Measurements from ENCODE around the gene LRRC8C.
"Not testable (repeated sequence)": the region's sequence is repeated elsewhere in the genome, so short reads cannot be mapped to it uniquely, and the experiment has no call there.

The LRRC8C gene

GRCh38 chr1:89704014-89704413 lies 71.1 kb downstream of the LRRC8C start:
- DNase-seq (ENCODE audit: low read depth), result no peak

- not testable (repeated sequence) for DNase-seq (ENCODE audit: low read depth)
Observed at GRCh38 chr1:89704885-89705284, 72.0 kb downstream of the LRRC8C start.

- DNase-seq (ENCODE audit: low read depth), result no peak
Observed at GRCh38 chr1:89705901-89706699, 73.2 kb downstream of the LRRC8C start.

DNA sequence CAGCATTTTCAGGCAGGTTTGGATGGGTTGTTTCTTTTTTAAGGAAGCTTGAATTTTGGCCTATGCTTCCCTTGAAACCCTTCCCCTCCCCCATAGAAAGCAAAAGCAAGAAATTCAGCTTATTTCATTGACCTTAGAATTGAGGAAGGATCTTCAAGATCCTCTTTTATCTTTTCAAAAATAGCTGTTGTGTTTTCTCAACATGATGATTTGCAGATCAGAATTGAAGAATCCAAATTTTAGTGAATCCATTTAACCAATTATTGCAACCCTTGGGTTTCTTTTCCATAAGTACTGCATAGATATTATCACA lies 73.7 kb downstream of the LRRC8C start:
- no peak for DNase-seq (ENCODE audit: low read depth)

DNA sequence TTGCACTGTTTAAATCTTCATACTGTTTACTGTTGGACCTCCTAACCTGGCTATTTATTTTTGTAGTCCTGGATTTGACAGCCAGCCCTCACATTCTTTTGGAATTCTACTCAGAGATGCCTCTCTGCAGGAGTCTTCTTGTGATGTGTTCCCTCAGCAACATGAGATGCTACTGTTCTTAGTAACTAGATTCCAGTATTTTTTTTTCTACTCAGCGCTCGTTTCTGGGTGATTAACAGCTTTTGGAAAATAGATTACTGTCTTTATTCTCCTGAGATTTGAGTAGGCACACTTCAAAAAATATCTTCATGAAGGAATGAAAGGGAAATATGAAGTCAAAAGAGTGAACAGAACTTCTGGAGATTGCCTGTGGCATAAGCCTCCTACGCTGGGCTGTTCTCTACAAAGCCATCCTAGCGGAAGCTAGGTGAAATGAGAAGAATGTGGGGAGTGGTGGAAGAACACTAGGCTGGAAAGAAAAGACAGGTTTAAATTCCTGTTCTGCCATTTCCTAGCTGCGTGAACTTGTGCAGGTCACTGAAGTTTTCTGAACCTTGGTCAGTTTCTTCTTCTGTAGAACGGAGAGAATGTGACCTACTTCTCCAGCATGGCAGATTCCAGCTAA lies 75.9 kb downstream of the LRRC8C start:
- no peak for DNase-seq (ENCODE audit: low read depth)

DNA sequence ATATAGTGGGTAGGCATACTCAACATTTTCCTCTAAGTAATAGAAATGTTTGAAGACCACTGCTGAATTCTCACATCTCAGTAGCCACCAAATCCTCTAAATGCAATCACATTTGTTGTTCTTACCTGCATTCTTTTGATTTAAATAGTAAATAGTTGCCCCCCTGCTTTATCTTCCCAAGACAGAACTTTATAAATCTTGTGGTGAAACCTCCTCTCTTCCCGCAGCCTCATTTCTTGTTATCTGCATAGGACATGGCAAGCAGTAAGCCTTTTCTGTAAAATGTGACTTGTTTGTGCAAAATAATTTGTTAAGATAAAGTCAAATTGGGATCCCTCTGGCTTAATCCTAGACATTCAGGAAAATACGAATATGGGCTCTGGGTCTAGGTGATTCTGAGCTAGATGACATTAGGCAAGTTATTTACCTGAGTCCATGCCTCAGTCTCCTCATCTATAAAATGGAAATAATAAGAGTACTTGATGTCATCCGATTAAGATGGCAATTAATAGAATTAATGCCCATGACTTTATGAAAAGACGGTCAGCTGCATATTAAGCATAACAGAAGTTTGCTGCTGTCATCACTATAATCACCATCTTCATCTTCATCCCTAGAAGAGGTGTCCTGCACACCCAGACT lies 77.7 kb downstream of the LRRC8C start:
- DNase-seq (ENCODE audit: low read depth), result no peak

DNA sequence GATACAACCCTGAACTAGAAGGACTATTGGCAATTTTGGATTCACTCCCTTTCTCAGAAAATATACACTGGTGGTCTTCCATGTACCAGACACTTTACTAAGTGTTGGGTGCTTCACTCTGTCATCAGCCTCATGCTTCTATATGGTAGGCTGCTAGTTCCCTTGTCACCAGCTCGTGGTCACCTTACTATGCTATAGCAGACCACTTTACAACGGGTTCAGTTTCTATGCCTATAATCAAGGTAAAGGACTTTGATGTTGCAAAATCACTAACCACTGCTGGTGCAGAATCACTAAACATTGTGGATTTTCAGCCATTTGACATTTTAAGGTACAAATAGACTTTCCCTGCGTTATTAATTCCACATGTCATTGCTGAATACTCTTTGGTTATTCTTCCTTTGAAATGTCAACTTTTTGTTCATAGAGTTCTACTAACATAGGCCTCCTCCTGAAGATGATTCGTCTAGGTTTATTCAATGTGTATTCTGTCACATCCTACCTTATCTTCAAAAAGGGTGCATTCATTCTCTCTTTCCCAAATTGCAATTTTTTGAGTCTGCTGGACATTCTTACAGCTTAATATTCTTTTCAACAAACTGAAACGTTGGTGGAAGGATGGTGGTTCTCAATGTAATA lies 78.3 kb downstream of the LRRC8C start:
- DNase-seq (ENCODE audit: low read depth), result no peak

- no peak for DNase-seq (ENCODE audit: low read depth)
Observed at GRCh38 chr1:89712420-89712819, 79.5 kb downstream of the LRRC8C start.

- DNase-seq (ENCODE audit: low read depth), result no peak
Observed at GRCh38 chr1:89715677-89716076, 82.8 kb downstream of the LRRC8C start.

DNA sequence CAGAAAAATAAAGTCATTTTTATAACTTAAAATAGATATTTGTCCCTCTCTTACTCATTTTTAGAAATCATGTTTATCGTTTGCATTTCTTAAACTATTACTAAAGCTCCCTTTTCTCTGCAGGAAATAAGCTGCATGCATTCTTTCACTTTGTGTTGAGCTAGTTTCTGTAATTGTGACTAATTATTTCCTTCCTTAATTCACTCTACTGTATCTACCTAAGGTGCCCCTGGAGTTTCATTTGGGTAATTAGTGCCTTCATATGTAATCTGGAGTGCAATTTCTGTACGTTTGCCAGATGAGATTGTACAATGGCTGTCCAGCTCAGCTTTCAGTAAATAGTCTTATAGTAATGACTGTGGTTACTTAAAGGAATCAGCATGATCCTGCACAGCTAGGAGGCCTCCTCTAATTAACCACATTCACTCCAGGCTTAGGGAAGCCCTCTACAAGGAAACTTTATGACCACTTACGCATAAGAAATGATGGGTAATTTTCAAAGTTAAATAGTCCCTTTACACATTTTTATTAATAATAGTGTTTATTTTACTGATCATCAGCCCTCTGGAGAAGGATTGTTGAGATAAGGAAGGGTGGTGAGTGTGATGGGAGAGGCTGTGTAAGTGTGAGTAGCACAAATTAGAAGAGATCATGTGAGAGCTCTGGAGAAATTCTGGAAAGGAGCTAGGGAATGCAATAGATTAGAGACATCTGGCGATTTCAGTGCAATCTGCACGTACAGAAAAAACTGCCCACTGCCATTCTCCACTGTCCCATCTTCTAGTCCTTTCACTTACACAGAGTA lies 86.8 kb downstream of the LRRC8C start:
- DNase-seq (ENCODE audit: low read depth), result no peak

DNA sequence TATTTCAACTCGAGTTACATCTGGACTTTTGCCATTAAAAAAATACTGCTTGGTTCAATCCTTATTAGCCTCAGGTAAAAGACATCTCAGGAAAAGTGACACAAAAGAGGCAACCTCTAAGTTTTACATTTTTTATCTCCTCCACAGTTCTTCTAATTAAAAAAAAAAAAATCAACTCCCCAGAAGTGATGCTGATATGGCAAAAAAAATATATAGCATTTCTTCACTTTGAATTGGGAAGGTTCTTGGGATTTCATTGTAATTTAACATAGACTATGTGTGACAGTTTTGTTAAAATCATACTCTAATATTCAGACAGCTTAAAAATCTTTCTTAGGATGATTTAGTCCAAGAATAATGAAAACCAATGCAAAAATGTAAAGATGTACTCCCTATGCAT lies 87.9 kb downstream of the LRRC8C start:
- no peak for DNase-seq (ENCODE audit: low read depth)

- DNase-seq (ENCODE audit: low read depth), result no peak
Observed at GRCh38 chr1:89721351-89721750, 88.4 kb downstream of the LRRC8C start.

DNA sequence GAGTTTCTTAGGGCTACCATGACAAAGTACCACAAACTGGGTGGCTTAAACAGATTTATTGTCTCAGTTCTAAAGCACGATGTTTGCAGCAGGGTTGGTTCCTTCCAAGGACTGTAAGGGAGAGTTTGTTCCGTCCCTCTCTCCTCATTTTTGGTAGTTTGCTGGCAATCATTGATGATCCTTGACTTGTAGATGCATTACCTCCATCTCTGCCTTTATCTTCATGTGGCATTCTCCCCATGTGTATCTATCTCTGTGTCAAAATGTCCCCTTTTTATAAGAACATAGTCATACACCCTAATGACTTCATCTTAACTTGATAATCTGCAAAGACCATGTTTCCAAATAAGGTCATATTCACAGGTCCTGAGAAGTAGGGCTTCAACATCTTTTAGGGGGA lies 90.2 kb downstream of the LRRC8C start:
- DNase-seq (ENCODE audit: low read depth), result no peak

GRCh38 chr1:89723863-89724262 lies 90.9 kb downstream of the LRRC8C start:
- no peak for DNase-seq (ENCODE audit: low read depth)

DNA sequence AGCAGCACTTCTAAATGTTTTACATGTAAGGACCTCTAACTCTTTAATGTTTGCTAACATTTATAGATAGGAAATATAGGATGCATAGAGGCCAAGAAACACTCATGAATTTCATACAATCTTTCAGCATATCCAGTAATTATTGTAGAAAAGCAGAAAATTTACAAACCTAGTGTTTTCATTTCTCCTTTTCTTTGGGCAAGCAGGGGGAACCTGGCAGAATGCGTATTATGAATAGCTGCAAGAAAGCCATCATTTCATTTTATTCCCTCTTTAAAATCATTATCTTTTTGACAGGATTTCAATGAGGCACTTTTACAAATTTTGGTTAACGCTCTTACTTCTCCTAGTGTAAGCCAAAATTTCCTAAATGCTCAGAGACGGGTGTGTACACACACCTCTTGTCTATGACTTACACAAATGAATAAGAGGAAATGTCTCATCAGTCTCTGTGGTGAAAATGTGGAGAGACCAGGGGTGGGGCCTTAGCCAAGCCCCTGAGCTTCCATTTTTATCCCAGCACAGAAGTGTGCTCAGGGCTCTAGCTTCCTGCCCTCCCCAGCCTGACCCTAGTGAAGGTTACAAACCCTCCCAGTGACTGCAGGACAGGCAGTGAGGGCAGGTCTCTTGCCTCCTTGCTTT lies 91.6 kb downstream of the LRRC8C start:
- DNase-seq (ENCODE audit: low read depth), result no peak

DNA sequence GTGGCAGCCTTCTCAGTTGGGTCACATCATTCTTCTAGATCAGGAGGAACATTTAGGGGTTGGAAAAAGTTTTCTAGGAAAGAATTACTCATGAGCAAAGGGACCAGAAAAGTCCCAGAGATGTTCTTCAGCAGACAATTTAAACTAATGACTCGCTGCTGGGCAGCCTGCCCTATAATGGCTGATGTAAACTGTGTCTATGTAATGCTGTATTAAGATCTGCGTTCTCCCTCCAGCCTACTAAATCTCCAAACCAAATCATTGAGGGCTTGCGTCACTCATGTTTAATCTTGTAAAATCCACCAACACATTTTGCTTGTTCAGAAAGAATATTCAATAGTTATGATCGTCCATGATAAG lies 92.1 kb downstream of the LRRC8C start:
- DNase-seq (ENCODE audit: low read depth), result no peak

GRCh38 chr1:89725631-89726030 lies 92.7 kb downstream of the LRRC8C start:
- DNase-seq (ENCODE audit: low read depth), result no peak

GRCh38 chr1:89727517-89728312 lies 94.8 kb downstream of the LRRC8C start:
- no peak for DNase-seq (ENCODE audit: low read depth)

DNA sequence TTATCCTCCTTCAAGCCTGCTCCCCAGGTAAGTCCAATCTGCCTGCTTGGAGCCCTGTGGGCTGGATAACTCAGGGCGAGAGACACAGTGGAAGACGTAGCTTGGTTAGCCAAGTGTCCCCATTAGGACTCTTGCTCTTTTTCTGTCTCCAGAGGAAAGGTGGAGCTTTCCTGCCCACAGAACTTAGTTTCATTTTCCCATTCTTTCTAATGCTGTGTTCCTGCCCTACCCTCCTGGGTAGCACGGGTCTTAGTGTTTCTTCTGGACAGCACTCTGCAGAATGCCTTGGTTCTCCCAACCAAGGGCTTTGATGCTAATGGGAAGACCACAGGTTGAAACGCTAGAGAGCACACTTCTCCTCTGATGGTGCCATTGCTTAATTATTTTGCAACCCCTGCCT lies 95.5 kb downstream of the LRRC8C start:
- no peak for DNase-seq (ENCODE audit: low read depth)

- no peak for DNase-seq (ENCODE audit: low read depth)
Observed at GRCh38 chr1:89732206-89732605, 99.3 kb downstream of the LRRC8C start.

GRCh38 chr1:89732643-89733222 lies 99.8 kb downstream of the LRRC8C start:
- no peak for DNase-seq (ENCODE audit: low read depth)

All from CMK (cell line).